ENCODE results near the gene AHNAK2. TPM values are rescaled to one million over a fixed set of nuclear protein-coding genes. Genes with fewer than 3 reads are reported as not detected.

The AHNAK2 gene
- total RNA-seq, 1 donor from 2014 or later: 20.6 TPM

- DNase-seq: peak; percentile 79
These were observed 7.7 kb upstream of the AHNAK2 start, which contains the start of gene CLBA1 for GRCh38 chr14:104985675-104986486. Gene CLBA1, plus strand, starts transcription at chr14:104985788. Its CDS starts 644 bp downstream, at chr14:104986432.

- DNase-seq: no peak
These were observed 6.1 kb upstream of the AHNAK2 start for GRCh38 chr14:104984056-104984894.

GRCh38 chr14:104983231-104983721 is 5.1 kb upstream of the AHNAK2 start:
- no peak for DNase-seq

- DNase-seq: no peak
These were observed 4.5 kb upstream of the AHNAK2 start for GRCh38 chr14:104982548-104983230.

- DNase-seq: no peak
These were observed 3.7 kb upstream of the AHNAK2 start for GRCh38 chr14:104981699-104982541.

GRCh38 chr14:104980611-104981531 is 2.7 kb upstream of the AHNAK2 start:
- DNase-seq: no peak

- DNase-seq: no peak
These were observed 1.8 kb upstream of the AHNAK2 start for GRCh38 chr14:104979758-104980610.

- no peak for DNase-seq
These were observed 845 bp upstream of the AHNAK2 start for GRCh38 chr14:104978746-104979691.

- DNase-seq: no peak
These were observed 1.0 kb downstream of the AHNAK2 start for GRCh38 chr14:104977008-104977680.

GRCh38 chr14:104976198-104977007 is 1.8 kb downstream of the AHNAK2 start:
- DNase-seq: no peak

GRCh38 chr14:104975481-104976197 is 2.5 kb downstream of the AHNAK2 start:
- DNase-seq: no peak

GRCh38 chr14:104974665-104975390 is 3.3 kb downstream of the AHNAK2 start:
- no peak for DNase-seq

GRCh38 chr14:104974146-104974541 is 4.0 kb downstream of the AHNAK2 start:
- DNase-seq: no peak

GRCh38 chr14:104973385-104974145 is 4.6 kb downstream of the AHNAK2 start:
- no peak for DNase-seq

- no peak for DNase-seq
These were observed 5.1 kb downstream of the AHNAK2 start for GRCh38 chr14:104973135-104973384.
